Osteoblast (primary cell): ENCODE measurements around the gene FMOD. TPM values are rescaled to one million over a fixed set of nuclear protein-coding genes. Genes with fewer than 3 reads are reported as not detected.

ENCODE experiments used
- DNase-seq: peaks from one replicate; pipeline ENCODE4 v3.0.0; 2011; ENCODE audit warnings: low spot score, mixed read lengths; ENCODE audit not compliant: insufficient read length; ENCODE audit errors: missing footprints
- H2AFZ ChIP-seq: 2 replicates; pipeline ENCODE4 v1.6.0; 2011; ENCODE audit warnings: mild to moderate bottlenecking, low read length
- H3K27ac ChIP-seq: 2 replicates; pipeline ENCODE4 v1.5.1; 2011; ENCODE audit warnings: mild to moderate bottlenecking, low read depth, low read length, moderate library complexity
- H3K27me3 ChIP-seq: 2 replicates; pipeline ENCODE4 v1.6.0; 2012; ENCODE audit warnings: mild to moderate bottlenecking, control low read depth, inconsistent platforms, low read length, moderate library complexity; ENCODE audit not compliant: insufficient read depth
- H3K36me3 ChIP-seq: 2 replicates; pipeline ENCODE4 v1.5.1; 2011; ENCODE audit warnings: mild to moderate bottlenecking, low read length, control low read depth, moderate library complexity; ENCODE audit not compliant: insufficient read depth
- H3K4me1 ChIP-seq: 2 replicates; pipeline ENCODE4 v1.5.1; 2011; ENCODE audit warnings: mild to moderate bottlenecking, low read length, control low read depth, moderate library complexity; ENCODE audit not compliant: insufficient read depth
- H3K4me2 ChIP-seq: 2 replicates; pipeline ENCODE4 v1.6.0; 2011; ENCODE audit warnings: mild to moderate bottlenecking, low read length; ENCODE audit not compliant: insufficient read depth
- H3K4me3 ChIP-seq: fragments of 200-600 bp; sonication (generic); 3 replicates; pipeline ENCODE4 v1.5.1; 2012; ENCODE audit warnings: mild to moderate bottlenecking, low read length, inconsistent platforms; ENCODE audit not compliant: insufficient read depth
- H3K79me2 ChIP-seq: 2 replicates; pipeline ENCODE4 v1.6.0; 2012; ENCODE audit warnings: mild to moderate bottlenecking, low read length, control low read depth, inconsistent platforms; ENCODE audit not compliant: insufficient read depth
- H3K9me3 ChIP-seq: 2 replicates; pipeline ENCODE4 v1.5.1; 2011; ENCODE audit warnings: low read depth, low read length, control low read depth
- H4K20me1 ChIP-seq: 2 replicates; pipeline ENCODE4 v1.6.0; 2012; ENCODE audit warnings: mild to moderate bottlenecking, low read length, control low read depth; ENCODE audit not compliant: insufficient read depth
- total RNA-seq: library from RNA; depleted of rRNA; stranded (reverse); fragments of >200 nt; gene quantifications from 2 replicates; pipeline ENCODE4 v1.2.3, GENCODE V29; 2012
- TF ChIP-seq, protein P1 (sequence below): IDR thresholded peaks from 2 replicates; pipeline ENCODE4 v1.5.1; 2011; ENCODE audit warnings: mild to moderate bottlenecking, low read depth, low read length, moderate library complexity; ENCODE audit errors: extremely low read depth

FMOD gene
- total RNA-seq, 1 donor = 2.9 TPM

DNA sequence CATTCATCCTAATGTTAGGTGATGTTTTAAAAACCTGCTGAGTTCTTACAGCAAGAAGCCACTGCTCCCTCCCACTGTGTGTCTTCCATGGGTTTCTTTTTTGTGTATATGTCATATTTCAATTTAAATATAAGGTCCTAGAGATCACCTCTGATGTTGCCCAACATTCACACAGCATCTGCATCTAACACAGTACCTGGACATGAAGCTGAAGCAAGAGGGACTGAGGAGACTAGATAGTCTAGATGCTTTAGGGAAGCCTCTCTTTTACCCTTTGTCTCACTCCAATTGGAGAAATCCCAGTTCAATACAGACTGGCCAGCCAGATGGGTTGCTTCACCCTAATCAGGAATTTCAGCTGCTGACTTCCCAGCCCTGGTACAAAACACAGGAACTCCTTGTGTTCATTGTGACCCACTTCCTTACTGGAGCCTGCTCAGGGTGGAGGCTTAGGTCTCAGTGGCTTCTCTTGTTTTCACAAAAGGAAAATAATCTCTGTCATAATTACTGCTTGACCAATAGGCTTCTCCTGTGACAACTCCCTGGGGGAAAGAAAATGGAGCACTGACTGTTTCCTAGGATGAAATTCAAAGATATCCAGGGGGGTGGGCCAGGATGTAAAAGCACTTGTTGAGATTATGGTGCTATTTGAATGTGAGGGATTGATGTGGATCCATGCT, 28.3 kb downstream of the FMOD start:
- Histone ChIP-seq H4K20me1 (no peaks in the 10 kb centered on the region), H2AFZ (no peak overlapping the region), H3K4me1 (peaks cover 4% of the 10 kb centered on the region), H3K79me2 (no peaks in the 10 kb centered on the region), H3K4me2 (no peak overlapping the region), H3K4me3 (no peak overlapping the region), H3K27me3 (peaks cover 61% of the 10 kb centered on the region), H3K27ac (no peak overlapping the region), H3K36me3 (no peaks in the 10 kb centered on the region), H3K9me3 (no peaks in the 10 kb centered on the region)
- DNase-seq = no peak
- TF ChIP-seq, protein P1, sequence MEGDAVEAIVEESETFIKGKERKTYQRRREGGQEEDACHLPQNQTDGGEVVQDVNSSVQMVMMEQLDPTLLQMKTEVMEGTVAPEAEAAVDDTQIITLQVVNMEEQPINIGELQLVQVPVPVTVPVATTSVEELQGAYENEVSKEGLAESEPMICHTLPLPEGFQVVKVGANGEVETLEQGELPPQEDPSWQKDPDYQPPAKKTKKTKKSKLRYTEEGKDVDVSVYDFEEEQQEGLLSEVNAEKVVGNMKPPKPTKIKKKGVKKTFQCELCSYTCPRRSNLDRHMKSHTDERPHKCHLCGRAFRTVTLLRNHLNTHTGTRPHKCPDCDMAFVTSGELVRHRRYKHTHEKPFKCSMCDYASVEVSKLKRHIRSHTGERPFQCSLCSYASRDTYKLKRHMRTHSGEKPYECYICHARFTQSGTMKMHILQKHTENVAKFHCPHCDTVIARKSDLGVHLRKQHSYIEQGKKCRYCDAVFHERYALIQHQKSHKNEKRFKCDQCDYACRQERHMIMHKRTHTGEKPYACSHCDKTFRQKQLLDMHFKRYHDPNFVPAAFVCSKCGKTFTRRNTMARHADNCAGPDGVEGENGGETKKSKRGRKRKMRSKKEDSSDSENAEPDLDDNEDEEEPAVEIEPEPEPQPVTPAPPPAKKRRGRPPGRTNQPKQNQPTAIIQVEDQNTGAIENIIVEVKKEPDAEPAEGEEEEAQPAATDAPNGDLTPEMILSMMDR = no peak

DNA sequence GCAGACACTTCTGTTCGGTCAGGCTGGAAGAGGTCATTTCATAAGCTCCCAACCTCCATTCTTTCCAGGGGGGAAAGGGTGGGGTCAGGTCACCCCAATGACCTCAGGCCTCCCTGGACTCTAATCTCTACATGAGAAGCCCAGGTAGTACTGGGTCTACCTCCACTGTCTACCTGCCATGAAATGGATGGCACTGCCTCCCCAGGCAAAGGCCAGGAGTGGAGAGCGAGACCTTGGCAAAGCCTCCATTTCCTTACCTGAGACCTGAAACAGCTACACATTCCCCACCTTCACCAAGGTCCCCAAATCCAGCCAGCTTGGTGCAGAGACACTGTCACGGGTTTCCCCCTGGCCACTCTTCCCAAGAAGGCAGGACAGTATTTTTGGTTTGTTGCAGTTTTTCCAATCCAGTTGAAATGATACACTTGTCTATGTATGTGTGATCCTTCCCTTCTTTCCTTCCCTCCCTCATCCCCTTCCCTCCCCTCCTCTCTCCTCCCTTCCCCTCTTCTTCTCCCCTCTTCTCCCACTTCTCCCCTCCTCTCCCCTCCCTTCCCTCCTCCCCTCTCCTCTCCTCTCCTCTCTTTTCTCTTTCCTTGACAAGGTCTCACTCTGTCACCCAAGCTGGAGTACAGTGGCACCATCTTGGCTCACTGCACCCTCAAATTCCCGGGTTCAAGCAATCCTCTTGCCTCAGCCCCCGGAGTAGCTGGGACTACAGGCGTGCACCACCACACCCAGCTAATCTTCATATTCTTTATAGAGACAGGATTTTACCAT, 29.5 kb downstream of the FMOD start:
- H4K20me1 ChIP-seq = no peaks in the 10 kb centered on the region
- no peak overlapping the region for H2AFZ ChIP-seq
- H3K79me2 ChIP-seq = no peaks in the 10 kb centered on the region
- DNase-seq = no peak
- TF ChIP-seq, protein P1 = no peak
- H3K27me3 ChIP-seq = peaks cover 63% of the 10 kb centered on the region
- H3K4me1 ChIP-seq = no peaks in the 10 kb centered on the region
- H3K4me2 ChIP-seq = no peak overlapping the region
- H3K9me3 ChIP-seq = no peaks in the 10 kb centered on the region
- H3K4me3 ChIP-seq = no peak overlapping the region
- H3K36me3 ChIP-seq = no peaks in the 10 kb centered on the region
- no peak overlapping the region for H3K27ac ChIP-seq

DNA sequence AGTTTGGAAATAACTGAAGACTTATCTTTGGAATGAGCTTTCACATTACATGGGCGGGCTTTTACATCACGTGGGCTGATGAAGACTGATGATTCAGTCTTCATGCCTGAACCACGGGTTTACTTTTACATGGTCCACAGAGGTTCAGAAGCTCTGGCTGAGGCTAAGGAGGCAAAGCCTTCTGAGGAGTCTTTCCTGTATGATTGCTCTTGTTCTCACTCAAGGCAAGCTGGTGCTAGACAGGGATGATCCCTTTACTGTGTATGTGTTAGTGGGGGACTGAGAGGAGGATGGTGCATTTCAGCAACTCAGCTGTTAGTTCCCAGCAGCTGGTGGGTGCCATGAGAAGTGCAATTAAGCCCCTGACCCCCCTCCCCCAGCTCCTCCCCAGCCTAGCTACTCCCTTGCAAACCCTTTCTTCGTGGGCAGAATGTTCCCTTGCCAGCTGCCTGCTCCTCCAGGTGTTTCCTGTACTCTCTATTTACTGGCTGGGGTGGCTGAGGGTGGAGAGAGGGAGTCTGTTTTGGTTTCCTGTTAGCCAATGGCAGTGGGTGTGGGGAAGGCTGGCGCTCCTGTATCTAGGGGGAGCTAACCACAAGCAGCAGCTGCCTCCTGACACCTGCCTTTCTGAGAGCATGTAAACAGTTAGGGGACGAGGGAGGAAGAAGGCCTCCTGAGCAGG, 30.2 kb downstream of the FMOD start:
- H3K27me3 ChIP-seq = peaks cover 56% of the 10 kb centered on the region
- no peaks in the 10 kb centered on the region for H3K9me3 ChIP-seq
- no peak overlapping the region for H3K4me3 ChIP-seq
- no peaks in the 10 kb centered on the region for H4K20me1 ChIP-seq
- no peaks in the 10 kb centered on the region for H3K4me1 ChIP-seq
- no peaks in the 10 kb centered on the region for H3K36me3 ChIP-seq
- TF ChIP-seq, protein P1 = no peak
- H3K79me2 ChIP-seq = no peaks in the 10 kb centered on the region
- peak overlapping the region; percentile 57 for H2AFZ ChIP-seq
- no peak overlapping the region for H3K4me2 ChIP-seq
- no peak overlapping the region for H3K27ac ChIP-seq
- peak; percentile 89 for DNase-seq

- DNase-seq = no peak
- H3K4me1 ChIP-seq = no peaks in the 10 kb centered on the region
- H2AFZ ChIP-seq = no peak overlapping the region
- peaks cover 30% of the 10 kb centered on the region for H3K27me3 ChIP-seq
- no peaks in the 10 kb centered on the region for H3K79me2 ChIP-seq
- no peaks in the 10 kb centered on the region for H3K9me3 ChIP-seq
- no peaks in the 10 kb centered on the region for H4K20me1 ChIP-seq
- TF ChIP-seq, protein P1 = no peak
- no peak overlapping the region for H3K4me2 ChIP-seq
- H3K36me3 ChIP-seq = no peaks in the 10 kb centered on the region
- H3K27ac ChIP-seq = no peak overlapping the region
- H3K4me3 ChIP-seq = no peak overlapping the region
These were observed 32.7 kb downstream of the FMOD start for GRCh38 chr1:203318229-203318517.
